Measurements from ENCODE around the gene AP1G2. TPM values are rescaled to one million over a fixed set of nuclear protein-coding genes. Genes with fewer than 3 reads are reported as not detected.

The AP1G2 gene
- total and polyA plus RNA-seq, 2 of the 13 experiments (the other 11 are each of a cell fraction or from before 2014, with no cell fraction given), result 96.9 to 611 TPM

- TF ChIP-seq, protein P1, sequence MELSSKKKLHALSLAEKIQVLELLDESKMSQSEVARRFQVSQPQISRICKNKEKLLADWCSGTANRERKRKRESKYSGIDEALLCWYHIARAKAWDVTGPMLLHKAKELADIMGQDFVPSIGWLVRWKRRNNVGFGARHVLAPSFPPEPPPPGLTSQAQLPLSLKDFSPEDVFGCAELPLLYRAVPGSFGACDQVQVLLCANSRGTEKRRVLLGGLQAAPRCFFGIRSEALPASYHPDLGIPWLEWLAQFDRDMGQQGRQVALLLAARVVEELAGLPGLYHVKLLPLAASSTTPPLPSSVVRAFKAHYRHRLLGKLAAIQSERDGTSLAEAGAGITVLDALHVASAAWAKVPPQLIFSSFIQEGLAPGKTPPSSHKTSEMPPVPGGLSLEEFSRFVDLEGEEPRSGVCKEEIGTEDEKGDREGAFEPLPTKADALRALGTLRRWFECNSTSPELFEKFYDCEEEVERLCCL (CRISPR knock-in tag; IDR thresholded peaks at IDR 0.05; ENCODE audit: borderline replicate concordance), result peak; percentile 70; the same call in 1 of the 2 replicates
- TF ChIP-seq MNT (IDR thresholded peaks at IDR 0.05), result no peak
- TF ChIP-seq, protein P2, sequence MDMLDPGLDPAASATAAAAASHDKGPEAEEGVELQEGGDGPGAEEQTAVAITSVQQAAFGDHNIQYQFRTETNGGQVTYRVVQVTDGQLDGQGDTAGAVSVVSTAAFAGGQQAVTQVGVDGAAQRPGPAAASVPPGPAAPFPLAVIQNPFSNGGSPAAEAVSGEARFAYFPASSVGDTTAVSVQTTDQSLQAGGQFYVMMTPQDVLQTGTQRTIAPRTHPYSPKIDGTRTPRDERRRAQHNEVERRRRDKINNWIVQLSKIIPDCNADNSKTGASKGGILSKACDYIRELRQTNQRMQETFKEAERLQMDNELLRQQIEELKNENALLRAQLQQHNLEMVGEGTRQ (IDR thresholded peaks at IDR 0.05; ENCODE audit: low read depth, low read length), result 0 out of 2 replicates have a peak, but pooled peaks have one; percentile 1
- TF ChIP-seq, protein P2 (CRISPR knock-in tag; IDR thresholded peaks at IDR 0.05; ENCODE audit: borderline replicate concordance), result no peak
- TF ChIP-seq ZNF30 (CRISPR knock-in tag; IDR thresholded peaks at IDR 0.05), result 0 out of 2 replicates have a peak, but pooled peaks have one; percentile 71
- TF ChIP-seq, protein P3, sequence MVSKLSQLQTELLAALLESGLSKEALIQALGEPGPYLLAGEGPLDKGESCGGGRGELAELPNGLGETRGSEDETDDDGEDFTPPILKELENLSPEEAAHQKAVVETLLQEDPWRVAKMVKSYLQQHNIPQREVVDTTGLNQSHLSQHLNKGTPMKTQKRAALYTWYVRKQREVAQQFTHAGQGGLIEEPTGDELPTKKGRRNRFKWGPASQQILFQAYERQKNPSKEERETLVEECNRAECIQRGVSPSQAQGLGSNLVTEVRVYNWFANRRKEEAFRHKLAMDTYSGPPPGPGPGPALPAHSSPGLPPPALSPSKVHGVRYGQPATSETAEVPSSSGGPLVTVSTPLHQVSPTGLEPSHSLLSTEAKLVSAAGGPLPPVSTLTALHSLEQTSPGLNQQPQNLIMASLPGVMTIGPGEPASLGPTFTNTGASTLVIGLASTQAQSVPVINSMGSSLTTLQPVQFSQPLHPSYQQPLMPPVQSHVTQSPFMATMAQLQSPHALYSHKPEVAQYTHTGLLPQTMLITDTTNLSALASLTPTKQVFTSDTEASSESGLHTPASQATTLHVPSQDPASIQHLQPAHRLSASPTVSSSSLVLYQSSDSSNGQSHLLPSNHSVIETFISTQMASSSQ (IDR thresholded peaks at IDR 0.05; ENCODE audit: low read depth), result no peak
- TF ChIP-seq, protein P3 (CRISPR knock-in tag; IDR thresholded peaks at IDR 0.05; ENCODE audit: borderline replicate concordance), result no peak
- 0 out of 2 replicates have a peak, but pooled peaks have one; percentile 16 for TF ChIP-seq PHF20 (CRISPR knock-in tag; IDR thresholded peaks at IDR 0.05)
- TF ChIP-seq MLXIP (CRISPR knock-in tag; IDR thresholded peaks at IDR 0.05; ENCODE audit: borderline replicate concordance), result no peak
- no peak for TF ChIP-seq ZNF777 (CRISPR knock-in tag; IDR thresholded peaks at IDR 0.05)
- TF ChIP-seq ZNF124 (CRISPR knock-in tag; IDR thresholded peaks at IDR 0.05), result no peak
- TF ChIP-seq, protein P4, sequence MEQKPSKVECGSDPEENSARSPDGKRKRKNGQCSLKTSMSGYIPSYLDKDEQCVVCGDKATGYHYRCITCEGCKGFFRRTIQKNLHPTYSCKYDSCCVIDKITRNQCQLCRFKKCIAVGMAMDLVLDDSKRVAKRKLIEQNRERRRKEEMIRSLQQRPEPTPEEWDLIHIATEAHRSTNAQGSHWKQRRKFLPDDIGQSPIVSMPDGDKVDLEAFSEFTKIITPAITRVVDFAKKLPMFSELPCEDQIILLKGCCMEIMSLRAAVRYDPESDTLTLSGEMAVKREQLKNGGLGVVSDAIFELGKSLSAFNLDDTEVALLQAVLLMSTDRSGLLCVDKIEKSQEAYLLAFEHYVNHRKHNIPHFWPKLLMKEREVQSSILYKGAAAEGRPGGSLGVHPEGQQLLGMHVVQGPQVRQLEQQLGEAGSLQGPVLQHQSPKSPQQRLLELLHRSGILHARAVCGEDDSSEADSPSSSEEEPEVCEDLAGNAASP (CRISPR knock-in tag; IDR thresholded peaks at IDR 0.05; ENCODE audit: borderline replicate concordance), result no peak
- peak; percentile 8; the same call in 1 of the 2 replicates for TF ChIP-seq NCOA2 (CRISPR knock-in tag; IDR thresholded peaks at IDR 0.05)
- peak; percentile 20; the same call in 1 of the 2 replicates for TF ChIP-seq ZNF441 (CRISPR knock-in tag; IDR thresholded peaks at IDR 0.05; ENCODE audit: borderline replicate concordance)
- TF ChIP-seq ZNF878 (CRISPR knock-in tag; IDR thresholded peaks at IDR 0.05), result peak; percentile 41; the same call in 1 of the 2 replicates
- TF ChIP-seq MYNN (CRISPR knock-in tag; IDR thresholded peaks at IDR 0.05; ENCODE audit: low read depth), result no peak
Measured at GRCh38 chr14:23601424-23601823, 33.8 kb upstream of the AP1G2 start (continued).
